ENCODE results near the gene LTA.
"Not testable (repeated sequence)": the region's sequence is repeated elsewhere in the genome, so short reads cannot be mapped to it uniquely, and the experiment has no call there.

LTA gene

GRCh38 chr6:31551371-31551770 lies 20.7 kb upstream of the LTA start:
- H3K4me1 ChIP-seq, result peaks cover 0 to 31% (median 20%) of the 10 kb centered on the region in 4 donors
- H3K4me3 ChIP-seq; H3K27ac ChIP-seq; H3K9me3 ChIP-seq; H3K27me3 ChIP-seq; intact Hi-C loops (cut with DNase I; ENCODE audit: low total_unique reads): not testable (repeated sequence)
- DNase-seq, result peak in 1 of 2 donors; percentile 62
- H3K36me3 ChIP-seq, result peaks cover 7 to 48% (median 23%) of the 10 kb centered on the region in 3 donors
- peak; percentile 7 to 31 for TF ChIP-seq CTCF (IDR thresholded peaks at IDR 0.05)

- Histone ChIP-seq H3K27ac (no peak overlapping the region), H3K36me3 (peaks cover 17 to 70% (median 35%) of the 10 kb centered on the region in 3 donors), H3K27me3 (no peaks in the 10 kb centered on the region), H3K9me3 (no peaks in the 10 kb centered on the region), H3K4me1 (peaks cover 0 to 32% (median 3%) of the 10 kb centered on the region in 4 donors), H3K4me3 (no peak overlapping the region)
- intact Hi-C loops (cut with DNase I; ENCODE audit: low total_unique reads), result no loop called here
- DNase-seq, result no peak
- no peak for TF ChIP-seq CTCF (IDR thresholded peaks at IDR 0.05)
These were observed 15.8 kb upstream of the LTA start for GRCh38 chr6:31556307-31556706.

- DNase-seq, result no peak
- H3K36me3 ChIP-seq, result peaks cover 17 to 60% (median 27%) of the 10 kb centered on the region in 3 donors
- no peaks in the 10 kb centered on the region for H3K27me3 ChIP-seq
- no peak for TF ChIP-seq CTCF (IDR thresholded peaks at IDR 0.05)
- H3K27ac ChIP-seq, result no peak overlapping the region
- no peaks in the 10 kb centered on the region for H3K9me3 ChIP-seq
- H3K4me3 ChIP-seq, result no peak overlapping the region
- intact Hi-C loops (cut with DNase I; ENCODE audit: low total_unique reads), result no loop called here
- H3K4me1 ChIP-seq, result peaks cover 0 to 32% (median 3%) of the 10 kb centered on the region in 4 donors
These were observed 14.4 kb upstream of the LTA start for GRCh38 chr6:31557443-31558317.

- TF ChIP-seq CTCF (IDR thresholded peaks at IDR 0.05), result no peak
- H3K4me3 ChIP-seq, result no peak overlapping the region
- intact Hi-C loops (cut with DNase I; ENCODE audit: low total_unique reads), result no loop called here
- H3K36me3 ChIP-seq, result peaks cover 17 to 58% (median 27%) of the 10 kb centered on the region in 3 donors
- DNase-seq, result no peak
- peaks cover 0 to 32% (median 3%) of the 10 kb centered on the region in 4 donors for H3K4me1 ChIP-seq
- H3K27ac ChIP-seq, result no peak overlapping the region
- H3K9me3 ChIP-seq, result no peaks in the 10 kb centered on the region
- H3K27me3 ChIP-seq, result no peaks in the 10 kb centered on the region
These were observed 13.8 kb upstream of the LTA start for GRCh38 chr6:31558318-31558625.

- no peaks in the 10 kb centered on the region for H3K27me3 ChIP-seq
- peak in 1 of 2 donors; percentile 35 for DNase-seq
- no peak overlapping the region for H3K27ac ChIP-seq
- H3K4me1 ChIP-seq, result peaks cover 0 to 28% (median 3%) of the 10 kb centered on the region in 4 donors
- intact Hi-C loops (cut with DNase I; ENCODE audit: low total_unique reads), result no loop called here
- H3K9me3 ChIP-seq, result no peaks in the 10 kb centered on the region
- TF ChIP-seq CTCF (IDR thresholded peaks at IDR 0.05), result no peak
- H3K4me3 ChIP-seq, result no peak overlapping the region
- H3K36me3 ChIP-seq, result peaks cover 17 to 53% (median 27%) of the 10 kb centered on the region in 3 donors
These were observed 13.2 kb upstream of the LTA start for GRCh38 chr6:31558631-31559500.

Data from tibial artery (tissue), 4 donors.